ENCODE data around the gene MAD1L1.

DNA sequence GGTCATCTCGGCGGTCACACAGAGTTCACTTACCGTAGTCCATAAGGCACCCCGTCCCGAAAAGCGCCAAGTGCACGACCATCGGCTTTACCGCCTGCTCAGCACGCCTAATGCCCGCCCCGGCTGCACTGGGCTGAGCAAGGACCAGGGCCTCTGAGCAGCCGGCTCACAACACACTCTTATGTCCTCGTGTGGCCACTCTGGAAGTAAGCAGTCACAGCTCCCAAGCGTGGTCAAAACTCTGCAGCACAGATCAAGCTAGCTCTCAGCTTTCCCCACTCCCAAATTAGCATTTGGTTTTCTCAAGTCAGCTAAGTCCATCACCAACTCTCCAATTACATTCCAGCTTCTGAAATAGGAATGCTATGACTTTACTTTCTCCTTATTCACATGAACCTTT lies 57.7 kb downstream of the MAD1L1 start:
- TF ChIP-seq POLR2A (IDR thresholded peaks at IDR 0.05; ENCODE audit: control extremely low read depth in 1 of 2, low read depth in 2 of 2, low read length in 2 of 2): no peak
- TF ChIP-seq, protein P1, sequence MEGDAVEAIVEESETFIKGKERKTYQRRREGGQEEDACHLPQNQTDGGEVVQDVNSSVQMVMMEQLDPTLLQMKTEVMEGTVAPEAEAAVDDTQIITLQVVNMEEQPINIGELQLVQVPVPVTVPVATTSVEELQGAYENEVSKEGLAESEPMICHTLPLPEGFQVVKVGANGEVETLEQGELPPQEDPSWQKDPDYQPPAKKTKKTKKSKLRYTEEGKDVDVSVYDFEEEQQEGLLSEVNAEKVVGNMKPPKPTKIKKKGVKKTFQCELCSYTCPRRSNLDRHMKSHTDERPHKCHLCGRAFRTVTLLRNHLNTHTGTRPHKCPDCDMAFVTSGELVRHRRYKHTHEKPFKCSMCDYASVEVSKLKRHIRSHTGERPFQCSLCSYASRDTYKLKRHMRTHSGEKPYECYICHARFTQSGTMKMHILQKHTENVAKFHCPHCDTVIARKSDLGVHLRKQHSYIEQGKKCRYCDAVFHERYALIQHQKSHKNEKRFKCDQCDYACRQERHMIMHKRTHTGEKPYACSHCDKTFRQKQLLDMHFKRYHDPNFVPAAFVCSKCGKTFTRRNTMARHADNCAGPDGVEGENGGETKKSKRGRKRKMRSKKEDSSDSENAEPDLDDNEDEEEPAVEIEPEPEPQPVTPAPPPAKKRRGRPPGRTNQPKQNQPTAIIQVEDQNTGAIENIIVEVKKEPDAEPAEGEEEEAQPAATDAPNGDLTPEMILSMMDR (IDR thresholded peaks at IDR 0.05; ENCODE audit: control extremely low read depth in 1 of 3, insufficient read depth in 1 of 3, low read depth in 1 of 3, low read length in 3 of 3): no peak
